Osteocyte (in vitro differentiated cells): Measurements from ENCODE around the gene CENPA. TPM values are rescaled to one million over a fixed set of nuclear protein-coding genes. Genes with fewer than 3 reads are reported as not detected.

Source experiments
- DNase-seq: peaks from one replicate; pipeline ENCODE4 v3.0.0; 2021; ENCODE audit warnings: mixed read lengths; ENCODE audit not compliant: unreplicated experiment; ENCODE audit errors: extremely low spot score
- H3K27ac Mint-ChIP-seq: one replicate; pipeline ENCODE4 v1.8.0; 2021; ENCODE audit warnings: mild to moderate bottlenecking, mixed read lengths; ENCODE audit not compliant: unreplicated experiment
- H3K27me3 Mint-ChIP-seq: one replicate; pipeline ENCODE4 v1.8.0; 2021; ENCODE audit warnings: mixed read lengths; ENCODE audit not compliant: unreplicated experiment
- H3K36me3 Mint-ChIP-seq: one replicate; pipeline ENCODE4 v1.8.0; 2021; ENCODE audit warnings: mixed read lengths; ENCODE audit not compliant: unreplicated experiment
- H3K4me1 Mint-ChIP-seq: one replicate; pipeline ENCODE4 v1.8.0; 2021; ENCODE audit warnings: mixed read lengths; ENCODE audit not compliant: unreplicated experiment
- H3K4me3 Mint-ChIP-seq: one replicate; pipeline ENCODE4 v1.8.0; 2021; ENCODE audit warnings: mild to moderate bottlenecking, moderate library complexity, mixed read lengths; ENCODE audit not compliant: unreplicated experiment
- H3K9me3 Mint-ChIP-seq: one replicate; pipeline ENCODE4 v1.8.0; 2021; ENCODE audit warnings: mixed read lengths; ENCODE audit not compliant: unreplicated experiment
- total RNA-seq: library from RNA; stranded (reverse); gene quantifications from 2 replicates; pipeline ENCODE4 v1.2.1, GENCODE V29; 2021
- TF ChIP-seq, protein P1 (sequence below): fragments of 200-600 bp; sonication (generic); IDR thresholded peaks from 2 replicates; pipeline ENCODE4 v1.5.0; 2021; ENCODE audit warnings: antibody characterized with exemption, mild to moderate bottlenecking, moderate library complexity

Gene CENPA
- total RNA-seq, 1 donor from 2014 or later: 4.6 TPM

DNA sequence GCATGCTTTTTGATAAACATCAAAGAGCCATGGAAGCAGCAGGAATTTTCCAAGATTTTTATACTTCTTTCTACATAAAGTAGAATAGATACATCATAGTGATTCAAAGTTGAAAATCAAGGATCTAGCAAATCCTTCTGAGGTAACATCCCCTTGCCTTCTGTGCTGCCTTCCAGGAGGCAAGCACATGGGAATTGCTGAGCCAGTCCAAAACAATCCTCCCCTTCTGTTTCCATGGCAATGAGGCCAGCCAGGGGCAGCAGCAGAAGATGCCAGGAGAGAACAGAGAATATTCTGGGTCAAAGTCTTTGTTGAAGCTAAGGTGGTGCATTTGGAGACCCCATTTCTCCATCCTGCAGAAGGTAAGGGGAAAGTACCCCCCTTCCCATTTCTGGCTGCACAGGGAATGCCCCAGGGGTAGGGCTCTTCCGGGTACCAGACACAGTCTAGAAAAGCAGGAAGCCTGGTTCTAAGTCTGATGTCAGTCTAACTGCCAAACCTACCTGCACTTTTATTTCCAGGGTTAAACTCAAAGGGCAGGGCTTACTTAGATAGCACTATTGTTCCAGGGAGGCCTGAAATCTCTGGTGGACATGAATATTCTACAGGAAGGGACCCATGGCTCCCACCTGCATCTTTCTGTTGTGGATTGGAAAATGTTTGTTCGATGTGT lies 22.1 kb downstream of the CENPA start:
- Mint-ChIP-seq H3K9me3 (no peaks in the 10 kb centered on the region), H3K4me3 (no peak overlapping the region), H3K27ac (no peak overlapping the region), H3K27me3 (peaks cover 22% of the 10 kb centered on the region), H3K4me1 (peaks cover 5% of the 10 kb centered on the region), H3K36me3 (no peaks in the 10 kb centered on the region)
- TF ChIP-seq, protein P1, sequence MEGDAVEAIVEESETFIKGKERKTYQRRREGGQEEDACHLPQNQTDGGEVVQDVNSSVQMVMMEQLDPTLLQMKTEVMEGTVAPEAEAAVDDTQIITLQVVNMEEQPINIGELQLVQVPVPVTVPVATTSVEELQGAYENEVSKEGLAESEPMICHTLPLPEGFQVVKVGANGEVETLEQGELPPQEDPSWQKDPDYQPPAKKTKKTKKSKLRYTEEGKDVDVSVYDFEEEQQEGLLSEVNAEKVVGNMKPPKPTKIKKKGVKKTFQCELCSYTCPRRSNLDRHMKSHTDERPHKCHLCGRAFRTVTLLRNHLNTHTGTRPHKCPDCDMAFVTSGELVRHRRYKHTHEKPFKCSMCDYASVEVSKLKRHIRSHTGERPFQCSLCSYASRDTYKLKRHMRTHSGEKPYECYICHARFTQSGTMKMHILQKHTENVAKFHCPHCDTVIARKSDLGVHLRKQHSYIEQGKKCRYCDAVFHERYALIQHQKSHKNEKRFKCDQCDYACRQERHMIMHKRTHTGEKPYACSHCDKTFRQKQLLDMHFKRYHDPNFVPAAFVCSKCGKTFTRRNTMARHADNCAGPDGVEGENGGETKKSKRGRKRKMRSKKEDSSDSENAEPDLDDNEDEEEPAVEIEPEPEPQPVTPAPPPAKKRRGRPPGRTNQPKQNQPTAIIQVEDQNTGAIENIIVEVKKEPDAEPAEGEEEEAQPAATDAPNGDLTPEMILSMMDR: no peak
- DNase-seq: no peak

DNA sequence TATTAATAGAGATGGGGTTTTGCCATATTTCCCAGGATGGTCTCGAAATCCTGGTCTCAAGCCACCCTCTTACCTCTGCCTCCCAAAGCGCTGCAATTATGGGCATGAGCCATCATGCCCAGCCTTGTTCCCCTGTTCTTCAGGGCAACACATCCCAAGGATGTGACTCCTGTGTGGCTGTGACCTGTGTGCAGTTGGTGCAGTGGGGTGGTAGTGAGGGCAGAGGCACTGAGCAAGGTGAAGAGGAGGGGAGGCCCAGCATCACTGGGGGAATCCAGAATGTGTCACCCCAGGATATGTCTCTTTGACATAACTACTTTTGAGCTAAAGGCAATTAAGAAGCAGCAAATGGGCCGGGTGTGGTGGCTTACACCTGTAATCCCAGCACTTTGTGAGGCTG lies 23.4 kb downstream of the CENPA start:
- H3K27me3 Mint-ChIP-seq: peaks cover 25% of the 10 kb centered on the region
- no peak for DNase-seq

DNA sequence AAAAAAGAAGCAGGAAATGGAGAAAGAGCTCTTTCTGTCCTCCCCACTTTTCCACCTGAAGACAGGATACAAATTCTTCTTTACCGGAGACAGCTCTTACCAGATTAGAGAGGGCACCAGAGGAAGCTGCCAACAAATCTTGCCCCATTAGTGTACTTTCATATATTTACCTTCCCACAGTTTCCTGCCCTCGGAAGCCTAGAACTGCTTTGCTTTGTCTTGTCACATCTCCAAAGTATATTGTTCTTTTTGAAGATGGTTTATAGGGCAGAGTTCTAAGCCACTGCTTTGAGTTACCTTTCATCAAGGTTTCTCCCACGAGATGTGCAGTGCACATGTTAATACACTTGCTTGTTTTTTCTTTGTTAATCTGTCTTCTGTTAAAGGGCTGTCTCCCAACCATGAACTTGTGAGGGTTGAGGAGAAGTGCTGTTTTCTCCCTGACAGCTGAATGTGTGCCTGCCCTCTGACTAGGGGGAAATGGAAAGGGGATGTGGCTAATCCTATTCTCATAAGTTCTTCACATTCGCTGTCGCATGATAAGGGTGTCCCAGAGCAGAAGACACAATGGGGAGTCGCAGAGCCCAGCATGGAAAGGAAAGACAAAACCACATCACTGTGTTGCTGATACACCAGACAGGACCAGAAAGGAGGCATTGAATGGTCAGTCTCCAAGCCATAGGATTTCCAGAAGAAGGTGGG lies 24.2 kb downstream of the CENPA start:
- H3K4me3 Mint-ChIP-seq: no peak overlapping the region
- TF ChIP-seq, protein P1: no peak
- H3K4me1 Mint-ChIP-seq: peaks cover 5% of the 10 kb centered on the region
- no peak overlapping the region for H3K27ac Mint-ChIP-seq
- H3K36me3 Mint-ChIP-seq: no peaks in the 10 kb centered on the region
- no peak for DNase-seq
- H3K9me3 Mint-ChIP-seq: no peaks in the 10 kb centered on the region
- peaks cover 25% of the 10 kb centered on the region for H3K27me3 Mint-ChIP-seq

More for the DNA sequence above, 23.4 kb downstream of the CENPA start:
- H3K4me1 Mint-ChIP-seq: peaks cover 5% of the 10 kb centered on the region
- H3K9me3 Mint-ChIP-seq: no peaks in the 10 kb centered on the region
- TF ChIP-seq, protein P1: no peak
- H3K27ac Mint-ChIP-seq: no peak overlapping the region
- H3K36me3 Mint-ChIP-seq: no peaks in the 10 kb centered on the region
- no peak overlapping the region for H3K4me3 Mint-ChIP-seq

DNA sequence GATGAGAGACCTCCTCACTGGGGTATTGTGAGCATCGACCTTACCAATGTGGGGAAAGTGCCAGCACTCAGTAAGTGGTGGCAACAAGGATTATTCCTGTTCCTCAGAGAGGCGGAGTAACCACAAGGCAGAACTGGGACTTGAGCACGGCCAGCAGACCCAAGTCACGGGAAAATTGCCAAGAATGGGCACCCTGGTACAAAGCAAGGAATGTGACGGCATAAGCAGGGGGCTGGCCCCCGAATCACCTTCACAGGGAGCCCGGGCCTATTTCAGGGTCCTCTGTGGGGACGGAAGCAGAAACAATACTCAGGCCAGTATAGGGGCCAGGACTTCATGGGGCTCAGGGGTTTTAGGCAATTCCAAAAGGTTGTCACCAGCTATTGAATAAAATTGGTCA lies 25.4 kb downstream of the CENPA start:
- H3K9me3 Mint-ChIP-seq: no peaks in the 10 kb centered on the region
- TF ChIP-seq, protein P1: no peak
- no peak overlapping the region for H3K4me3 Mint-ChIP-seq
- H3K27me3 Mint-ChIP-seq: peaks cover 28% of the 10 kb centered on the region
- DNase-seq: peak; percentile 67
- no peak overlapping the region for H3K27ac Mint-ChIP-seq
- H3K4me1 Mint-ChIP-seq: peaks cover 5% of the 10 kb centered on the region
- H3K36me3 Mint-ChIP-seq: no peaks in the 10 kb centered on the region
